Fibroblast of the aortic adventitia (primary cell): ENCODE measurements around the gene SLC27A5. TPM values are rescaled to one million over a fixed set of nuclear protein-coding genes. Genes with fewer than 3 reads are reported as not detected.
A peak's percentile ranks its signal among the peaks of the same experiment; 100 is the strongest.

Experiments used
- DNase-seq: peaks from one replicate; pipeline ENCODE4 v3.0.0-alpha.2; 2010; ENCODE audit warnings: low read depth
- H3K4me3 ChIP-seq: 2 replicates; pipeline ENCODE4 v1.5.1; 2011; ENCODE audit warnings: low read depth, mild to moderate bottlenecking, control low read depth, low read length, moderate library complexity
- total RNA-seq: library from RNA; depleted of rRNA; stranded (reverse); fragments of >200 nt; gene quantifications from 2 replicates; pipeline ENCODE4 v1.2.3, GENCODE V29; 2012; ENCODE audit warnings: low replicate concordance
- TF ChIP-seq, protein P1 (sequence below): IDR thresholded peaks from 2 replicates; pipeline ENCODE4 v1.5.1; 2011; ENCODE audit warnings: mild to moderate bottlenecking, low read length, control low read depth, inconsistent platforms; ENCODE audit not compliant: insufficient read depth

The SLC27A5 gene
- total RNA-seq, 1 donor, result 5.2 TPM

DNA sequence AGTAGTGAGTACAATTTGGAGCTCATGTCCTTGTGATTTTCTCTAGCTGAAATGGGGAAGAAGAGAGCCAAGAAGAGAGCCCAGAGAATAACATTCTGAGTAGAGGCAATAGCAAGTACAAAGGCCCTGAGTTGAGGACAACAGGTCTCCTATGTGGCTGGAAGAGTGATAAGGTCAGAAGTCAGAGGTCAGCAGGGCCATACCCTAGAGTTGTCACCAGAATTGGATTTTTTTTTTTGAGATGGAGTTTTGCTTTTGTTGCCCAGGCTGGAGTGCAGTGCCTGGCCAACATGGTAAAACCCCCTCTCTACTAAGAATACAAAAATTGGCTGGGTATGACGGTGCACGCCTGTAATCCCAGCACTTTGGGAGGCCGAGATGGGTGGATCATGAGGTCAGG, 24.1 kb upstream of the SLC27A5 start:
- no peak for DNase-seq
- H3K4me3 ChIP-seq, result no peak overlapping the region
- TF ChIP-seq, protein P1, sequence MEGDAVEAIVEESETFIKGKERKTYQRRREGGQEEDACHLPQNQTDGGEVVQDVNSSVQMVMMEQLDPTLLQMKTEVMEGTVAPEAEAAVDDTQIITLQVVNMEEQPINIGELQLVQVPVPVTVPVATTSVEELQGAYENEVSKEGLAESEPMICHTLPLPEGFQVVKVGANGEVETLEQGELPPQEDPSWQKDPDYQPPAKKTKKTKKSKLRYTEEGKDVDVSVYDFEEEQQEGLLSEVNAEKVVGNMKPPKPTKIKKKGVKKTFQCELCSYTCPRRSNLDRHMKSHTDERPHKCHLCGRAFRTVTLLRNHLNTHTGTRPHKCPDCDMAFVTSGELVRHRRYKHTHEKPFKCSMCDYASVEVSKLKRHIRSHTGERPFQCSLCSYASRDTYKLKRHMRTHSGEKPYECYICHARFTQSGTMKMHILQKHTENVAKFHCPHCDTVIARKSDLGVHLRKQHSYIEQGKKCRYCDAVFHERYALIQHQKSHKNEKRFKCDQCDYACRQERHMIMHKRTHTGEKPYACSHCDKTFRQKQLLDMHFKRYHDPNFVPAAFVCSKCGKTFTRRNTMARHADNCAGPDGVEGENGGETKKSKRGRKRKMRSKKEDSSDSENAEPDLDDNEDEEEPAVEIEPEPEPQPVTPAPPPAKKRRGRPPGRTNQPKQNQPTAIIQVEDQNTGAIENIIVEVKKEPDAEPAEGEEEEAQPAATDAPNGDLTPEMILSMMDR, result no peak

DNA sequence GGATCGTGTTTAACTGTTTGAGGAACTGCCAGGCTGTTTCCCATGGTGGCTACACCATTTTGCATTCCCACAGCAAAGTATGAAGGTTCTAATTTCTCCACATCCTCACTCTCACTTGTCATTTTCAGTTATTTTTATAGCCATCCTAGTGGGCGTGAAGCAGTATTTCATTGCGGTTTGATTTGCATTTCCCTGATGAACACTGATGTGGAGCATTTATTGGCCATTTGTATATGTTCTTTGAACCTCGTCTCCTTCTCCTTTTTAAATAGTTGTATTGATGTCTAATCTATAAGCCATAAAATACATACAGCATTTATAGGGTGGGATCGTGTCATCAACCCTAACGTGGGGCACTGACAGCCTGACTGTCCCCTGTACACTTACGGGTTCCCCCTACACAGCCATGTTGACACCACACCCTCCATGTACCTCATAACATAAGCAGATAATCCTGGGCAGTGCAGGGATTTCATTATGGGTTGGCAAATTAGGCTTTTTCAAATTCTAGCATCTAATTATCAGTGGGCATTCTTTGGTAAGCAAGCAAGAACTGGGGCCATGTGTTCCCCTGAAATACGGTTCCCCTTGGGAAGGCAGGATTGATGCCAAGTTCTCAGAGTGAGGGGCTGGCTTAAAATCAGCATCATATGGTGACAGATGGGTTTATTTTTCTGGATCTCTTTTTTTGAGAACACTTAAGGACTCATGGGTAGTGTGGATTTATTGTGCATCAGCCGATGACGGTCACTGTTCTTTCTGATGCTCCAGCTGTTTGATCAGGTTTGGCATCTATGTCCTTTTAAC, 19.4 kb upstream of the SLC27A5 start:
- no peak for DNase-seq
- TF ChIP-seq, protein P1, result no peak
- H3K4me3 ChIP-seq, result no peak overlapping the region

DNA sequence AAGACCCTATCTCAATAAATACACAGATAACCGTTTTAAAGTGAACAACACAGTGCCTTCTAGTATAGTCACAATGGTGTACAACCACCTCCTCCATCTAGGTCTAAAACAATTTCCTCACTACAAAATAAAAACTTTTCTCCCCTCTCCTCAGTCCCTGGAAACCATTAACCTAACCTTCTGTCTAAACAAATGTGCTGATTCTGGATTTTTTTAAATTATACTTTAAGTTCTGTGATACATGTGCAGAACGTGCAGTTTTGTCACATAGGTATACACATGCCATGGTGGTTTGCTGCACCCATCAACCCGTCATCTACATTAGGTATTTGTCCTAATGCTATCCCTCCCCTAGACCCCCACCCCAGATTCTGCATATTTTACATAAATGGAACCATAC, 17.6 kb upstream of the SLC27A5 start:
- no peak overlapping the region for H3K4me3 ChIP-seq
- TF ChIP-seq, protein P1, result no peak
- DNase-seq, result no peak

DNA sequence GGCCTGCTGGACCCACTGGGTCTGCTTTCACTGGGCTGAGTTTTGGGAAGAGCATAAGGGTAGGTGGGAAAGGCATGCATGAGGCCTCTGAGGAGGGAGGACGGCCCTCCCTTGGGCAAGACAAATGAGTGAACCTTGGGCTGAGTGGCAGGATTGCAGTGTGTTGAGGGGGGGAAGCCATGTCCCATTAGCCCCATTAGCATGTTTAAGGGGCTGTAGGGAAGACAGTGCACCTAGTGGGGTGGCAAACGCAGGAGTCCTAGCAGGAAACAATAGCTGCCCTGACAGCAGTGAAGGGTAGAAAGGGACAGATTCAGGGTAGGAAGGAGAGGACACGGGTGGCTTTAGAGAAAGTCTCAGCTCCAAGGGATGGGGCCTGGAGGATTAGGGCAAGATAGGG, 10.9 kb upstream of the SLC27A5 start:
- TF ChIP-seq, protein P1, result no peak
- no peak for DNase-seq
- H3K4me3 ChIP-seq, result no peak overlapping the region

DNA sequence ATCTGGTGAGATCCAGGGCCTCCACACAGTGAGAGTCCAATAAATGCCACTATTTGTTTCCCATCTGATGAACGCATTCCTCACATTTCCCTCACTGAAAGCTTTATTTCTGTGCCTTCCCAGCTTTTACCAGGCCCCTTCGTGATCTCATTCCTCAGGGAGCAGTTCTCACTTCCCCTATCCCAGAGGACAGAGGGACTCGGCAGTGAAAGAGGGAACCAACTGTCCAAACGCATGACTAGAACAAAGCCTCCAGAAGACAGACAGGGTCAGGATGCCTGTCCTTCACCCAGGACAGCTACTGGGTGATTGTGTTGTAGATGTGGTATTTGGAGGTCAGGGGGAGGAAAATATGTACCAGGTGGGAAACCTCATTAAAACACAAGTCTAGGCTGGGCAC, 9.9 kb upstream of the SLC27A5 start:
- no peak overlapping the region for H3K4me3 ChIP-seq
- no peak for DNase-seq
- TF ChIP-seq, protein P1, result no peak

DNA sequence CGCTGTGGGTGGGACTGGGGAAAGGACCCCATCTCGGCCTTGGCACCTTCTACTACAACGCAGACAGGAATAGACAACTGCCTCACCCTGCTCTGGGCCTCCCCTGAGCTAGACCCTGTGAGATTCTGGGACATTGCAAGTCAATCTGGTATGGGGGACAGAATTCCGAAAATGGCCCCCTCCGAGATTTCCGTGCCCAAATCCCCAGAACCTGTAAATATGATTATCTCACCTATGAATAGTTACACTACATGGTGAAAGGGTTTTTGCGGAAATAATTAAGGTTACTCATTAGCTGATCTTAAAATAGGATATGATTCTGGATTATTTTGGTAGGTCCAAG, 8.4 kb upstream of the SLC27A5 start:
- TF ChIP-seq, protein P1, result no peak
- DNase-seq, result no peak
- H3K4me3 ChIP-seq, result peak overlapping the region; percentile 91
